Endothelial cell of umbilical vein (primary cell): Measurements from ENCODE around the gene KRTAP10-1. TPM values are rescaled to one million over a fixed set of nuclear protein-coding genes. Genes with fewer than 3 reads are reported as not detected.

Experiments
- BruUV-seq: library from RNA; stranded (reverse); fragments of 400-500 nt; replicated peaks from 2 replicates; lab custom pipeline; 2021; lab: Mats Ljungman, UMichigan
- CTCF ChIA-PET: fragments of 300-600, 350-600 bp; sonication (Branson Sonifier 250); formaldehyde crosslinking; loops from one replicate; lab custom pipeline; 2021; ENCODE audit warnings: antibody characterized with exemption, inconsistent platforms; lab: Charles Lee
- POLR2A ChIA-PET: fragments of 300-600, 350-600 bp; sonication (Branson Sonifier 250); formaldehyde crosslinking; loops from one replicate; lab custom pipeline; 2021; ENCODE audit warnings: antibody characterized with exemption, inconsistent platforms; lab: Charles Lee
- DNase-seq: peaks from one replicate; pipeline ENCODE4 v3.0.0-alpha.2; 2011; ENCODE audit warnings: low read depth, low spot score
- FAIRE-seq: peaks from 2 replicates; lab custom pipeline; 2011; peaks lifted over from hg19 to GRCh38; lab: Jason Lieb, UNC
- H2AFZ ChIP-seq: 2 replicates; pipeline ENCODE4 v1.6.0; 2012; ENCODE audit warnings: low read depth, low read length, control low read depth, inconsistent platforms
- H3K27ac ChIP-seq: 2 replicates; pipeline ENCODE4 v1.5.1; 2011; ENCODE audit warnings: low read depth, mild to moderate bottlenecking, control low read depth, low read length, moderate library complexity; ENCODE audit not compliant: insufficient read depth
- H3K27me3 ChIP-seq, 2 experiments: 2 replicates each; pipeline versions ENCODE4 v1.6.0 to v1.6.1; 2011; ENCODE audit warnings: low read length in 2 of 2, mixed read lengths in 1 of 2; ENCODE audit not compliant: control insufficient read depth in 2 of 2, insufficient read depth in 2 of 2
- H3K36me3 ChIP-seq, 2 experiments: 2 replicates in 1 of 2; 3 replicates in 1 of 2; pipeline ENCODE4 v1.5.1; 2011; ENCODE audit warnings: low read length in 2 of 2, mild to moderate bottlenecking in 1 of 2, moderate library complexity in 1 of 2; ENCODE audit not compliant: control insufficient read depth in 2 of 2, insufficient read depth in 2 of 2; ENCODE audit errors: extremely low read depth in 1 of 2
- H3K4me1 ChIP-seq: 3 replicates; pipeline ENCODE4 v1.5.1; 2011; ENCODE audit warnings: mild to moderate bottlenecking, low read length; ENCODE audit not compliant: control insufficient read depth, insufficient read depth; ENCODE audit errors: extremely low read depth
- H3K4me2 ChIP-seq: 2 replicates; pipeline ENCODE4 v1.6.1; 2011; ENCODE audit warnings: low read length, control low read depth, mixed read lengths; ENCODE audit not compliant: insufficient read depth
- H3K4me3 ChIP-seq, 3 experiments: fragments of 200-600 bp in 1 of 3; sonication (generic), shearing (Covaris generic) in 1 of 3; replicated peaks in 1 of 3; 2 replicates each; pipeline ENCODE4 v1.5.1; 2011 to 2016; ENCODE audit warnings: control low read depth in 3 of 3, low read length in 3 of 3, mild to moderate bottlenecking in 2 of 3, inconsistent platforms in 1 of 3, low read depth in 1 of 3, moderate library complexity in 1 of 3; ENCODE audit not compliant: insufficient read depth in 1 of 3
- H3K79me2 ChIP-seq: 2 replicates; pipeline ENCODE4 v1.6.0; 2012; ENCODE audit warnings: low read length, inconsistent platforms; ENCODE audit not compliant: control insufficient read depth, insufficient read depth
- H3K9ac ChIP-seq: replicated peaks from 2 replicates; pipeline ENCODE3; 2011; ENCODE audit warnings: low read length, control low read depth; ENCODE audit not compliant: insufficient read depth; ENCODE audit errors: extremely low read depth
- H3K9me1 ChIP-seq: replicated peaks from 3 replicates; pipeline ENCODE4 v1.6.0; 2011; ENCODE audit warnings: mild to moderate bottlenecking, low read length; ENCODE audit not compliant: control insufficient read depth, insufficient read depth; ENCODE audit errors: extremely low read depth
- H3K9me3 ChIP-seq: replicated peaks from 2 replicates; pipeline ENCODE4 v1.5.1; 2012; ENCODE audit warnings: low read length, inconsistent platforms; ENCODE audit not compliant: control insufficient read depth, insufficient read depth
- H4K20me1 ChIP-seq: replicated peaks from 2 replicates; pipeline ENCODE3; 2011; ENCODE audit warnings: mild to moderate bottlenecking, low read length; ENCODE audit not compliant: control insufficient read depth, insufficient read depth; ENCODE audit errors: extremely low read depth
- CTCF ChIP-seq, 2 donors: IDR thresholded peaks; 1 replicate in 1 of 2; 2 replicates in 1 of 2; pipeline ENCODE4 v1.5.1; 2011; ENCODE audit warnings: low read length in 2 of 2, mild to moderate bottlenecking in 2 of 2, moderate library complexity in 2 of 2, control low read depth in 1 of 2, inconsistent platforms in 1 of 2, low read depth in 1 of 2; ENCODE audit not compliant: insufficient read depth in 1 of 2; ENCODE audit errors: extremely low read depth in 1 of 2
- EZH2 ChIP-seq: IDR thresholded peaks from 2 replicates; pipeline ENCODE4 v1.6.1; 2012; ENCODE audit warnings: borderline replicate concordance, low read depth, mild to moderate bottlenecking, moderate library complexity, low read length, inconsistent platforms; ENCODE audit not compliant: severe bottlenecking
- FOS ChIP-seq: IDR thresholded peaks from 2 replicates; pipeline ENCODE4 v1.6.1; 2011; ENCODE audit warnings: mild to moderate bottlenecking, low read length, moderate library complexity, borderline replicate concordance; ENCODE audit not compliant: insufficient read depth
- GATA2 ChIP-seq: IDR thresholded peaks from 2 replicates; pipeline ENCODE4 v1.7.0; 2011; ENCODE audit warnings: low read depth, mild to moderate bottlenecking, moderate library complexity, mixed read lengths, low read length; ENCODE audit not compliant: insufficient read length, insufficient read depth
- JUN ChIP-seq: IDR thresholded peaks from 2 replicates; pipeline ENCODE4 v1.6.1; 2011; ENCODE audit warnings: borderline replicate concordance, low read depth; ENCODE audit not compliant: insufficient read length, insufficient read depth
- MAX ChIP-seq: IDR thresholded peaks from 2 replicates; pipeline ENCODE4 v1.6.1; 2011; ENCODE audit not compliant: insufficient read depth, insufficient read length
- MYC ChIP-seq: IDR thresholded peaks from one replicate; pipeline ENCODE4 v1.6.1; 2011; ENCODE audit warnings: mild to moderate bottlenecking, low read depth, low read length
- POLR2A ChIP-seq: IDR thresholded peaks from 2 replicates; pipeline ENCODE4 v1.6.1; 2012; ENCODE audit warnings: low read depth, mild to moderate bottlenecking, control low read depth, low read length
- POLR2AphosphoS5 ChIP-seq: IDR thresholded peaks from 2 replicates; pipeline ENCODE4 v1.6.1; 2012; ENCODE audit warnings: low read depth, mild to moderate bottlenecking, control low read depth, low read length, moderate library complexity; ENCODE audit not compliant: insufficient read depth
- dilution Hi-C: fragments of 300-500 bp; cut with MboI; formaldehyde crosslinking; loops from one replicate; pipeline ENCODE4 v1.15.0; 2019; ENCODE audit warnings: low sequenced_read_pairs; ENCODE audit not compliant: extremely low pct_ligation_motif_present
- intact Hi-C: fragments of 100-400 bp; cut with micrococcal nuclease; formaldehyde crosslinking; loops from one replicate; pipeline ENCODE4 v1.10.0; 2022
- polyA plus RNA-seq, 4 experiments: library from polyadenylated mRNA; depleted of rRNA in 3 of 4; stranded (reverse) in 3 of 4; unstranded in 1 of 4; fragments of >200 nt; gene quantifications; 2 replicates each; pipeline versions ENCODE4 v1.2.1 to v1.2.3, GENCODE V29; 2011 to 2012; ENCODE audit warnings: missing spikeins in 1 of 4
- total RNA-seq: library from RNA; stranded (reverse); gene quantifications from 2 replicates; pipeline ENCODE4 v1.2.3, GENCODE V29; 2021

Gene KRTAP10-1
- total and polyA plus RNA-seq, 2 donors (not counting 3 experiments of a cell fraction or from before 2014, with no cell fraction given) = not detected

GRCh38 chr21:44539046-44539445 lies 949 bp downstream of the KRTAP10-1 start:
- no peak overlapping the region for H3K27ac ChIP-seq
- no peak overlapping the region for H3K9ac ChIP-seq
- no peaks in the 10 kb centered on the region for H3K9me3 ChIP-seq
- FAIRE-seq (no peak), DNase-seq (no peak)
- intact Hi-C loops = no loop called here
- H3K4me3 ChIP-seq = no peak overlapping the region
- peaks cover 0 to 15% of the 10 kb centered on the region in 2 experiments for H3K27me3 ChIP-seq
- BruUV-seq = no TSS peak
- CTCF ChIA-PET = interaction anchor here (1.3 kb wide), 1 partner anchor 29 kb away, joined by 5 read pairs; no protein-coding TSS in a partner anchor
- no peaks in the 10 kb centered on the region for H3K36me3 ChIP-seq
- no peak overlapping the region for H2AFZ ChIP-seq
- H3K79me2 ChIP-seq = no peaks in the 10 kb centered on the region
- TF ChIP-seq POLR2A = no peak
- no peak for TF ChIP-seq MYC
- TF ChIP-seq POLR2AphosphoS5 = no peak
- TF ChIP-seq JUN = no peak
- no peak for TF ChIP-seq CTCF (IDR thresholded peaks at IDR 0.05; ENCODE audit: extremely low read depth in 1 of 2, insufficient read depth in 1 of 2, low read depth in 1 of 2, low read length in 2 of 2)
- no peak for TF ChIP-seq MAX
- no peak for TF ChIP-seq EZH2
- no peak for TF ChIP-seq GATA2
- TF ChIP-seq FOS = no peak
- H3K4me2 ChIP-seq = no peak overlapping the region
- dilution Hi-C loops = no loop called here
- no peaks in the 10 kb centered on the region for H3K4me1 ChIP-seq
- no peaks in the 10 kb centered on the region for H4K20me1 ChIP-seq
- no peaks in the 10 kb centered on the region for H3K9me1 ChIP-seq
- POLR2A ChIA-PET = no interaction called here
